Parathyroid adenoma (tissue), 2 donors: ENCODE data around the gene PRKAB2.

ENCODE experiments used
- H2AFZ ChIP-seq: fragments of 300-600 bp; sonication (generic); one replicate; pipeline ENCODE4 v1.7.0; 2017; ENCODE audit warnings: antibody characterized with exemption, mild to moderate bottlenecking
- H3K27ac ChIP-seq: fragments of 300-600 bp; sonication (generic); one replicate; pipeline ENCODE4 v1.7.0; 2017
- H3K27me3 ChIP-seq: fragments of 300-600 bp; sonication (generic); one replicate; pipeline ENCODE4 v1.7.0; 2017; ENCODE audit warnings: low read length; ENCODE audit not compliant: control insufficient read depth, insufficient read depth
- H3K36me3 ChIP-seq: fragments of 300-600 bp; sonication (generic); one replicate; pipeline ENCODE4 v1.7.0; 2017; ENCODE audit warnings: low read length; ENCODE audit not compliant: control insufficient read depth, insufficient read depth
- H3K4me1 ChIP-seq: fragments of 300-600 bp; sonication (generic); one replicate; pipeline ENCODE4 v1.7.0; 2017; ENCODE audit warnings: control low read depth
- H3K4me2 ChIP-seq: fragments of 300-600 bp; sonication (generic); one replicate; pipeline ENCODE4 v1.7.0; 2017; ENCODE audit warnings: low read length
- H3K4me3 ChIP-seq: fragments of 300-600 bp; sonication (generic); one replicate; pipeline ENCODE4 v1.7.0; 2017; ENCODE audit warnings: low read depth, low read length
- H3K79me2 ChIP-seq: fragments of 300-600 bp; sonication (generic); one replicate; pipeline ENCODE4 v1.7.0; 2017; ENCODE audit warnings: control low read depth
- H3K9ac ChIP-seq: fragments of 300-600 bp; sonication (generic); one replicate; pipeline ENCODE4 v1.7.0; 2017; ENCODE audit warnings: mild to moderate bottlenecking
- H3K9me3 ChIP-seq: fragments of 300-600 bp; sonication (generic); one replicate; pipeline ENCODE4 v1.7.0; 2017; ENCODE audit warnings: low read length; ENCODE audit not compliant: control insufficient read depth
- CTCF ChIP-seq: fragments of 300-600 bp; sonication (generic); IDR thresholded peaks from one replicate; pipeline ENCODE4 v1.7.0; 2017; ENCODE audit warnings: antibody characterized with exemption, mild to moderate bottlenecking
- donor health status: primary hyperparathyroidism.

The PRKAB2 gene

GRCh38 chr1:147105909-147106308 is 66.4 kb downstream of the PRKAB2 start:
- no peaks in the 10 kb centered on the region for H3K79me2 ChIP-seq
- H3K27me3 ChIP-seq, result no peaks in the 10 kb centered on the region
- no peak overlapping the region for H3K27ac ChIP-seq
- H3K4me2 ChIP-seq, result no peak overlapping the region
- H3K4me1 ChIP-seq, result no peaks in the 10 kb centered on the region
- no peak overlapping the region for H2AFZ ChIP-seq
- H3K4me3 ChIP-seq, result no peak overlapping the region
- no peak overlapping the region for H3K9ac ChIP-seq
- no peak for TF ChIP-seq CTCF
- no peaks in the 10 kb centered on the region for H3K36me3 ChIP-seq
- no peaks in the 10 kb centered on the region for H3K9me3 ChIP-seq
